Stimulated activated effector memory CD8-positive, alpha-beta T cell treated with anti-CD3 and anti-CD28 coated beads, Interleukin-12 subunit alpha, Interleukin-12 subunit beta, amount 100 ng/mL, for 72 hours (primary cell): ENCODE data around the gene SLC17A5.
A peak's percentile ranks its signal among the peaks of the same experiment; 100 is the strongest.
"Not testable (repeated sequence)": the region's sequence is repeated elsewhere in the genome, so short reads cannot be mapped to it uniquely, and the experiment has no call there.

Experiments used
- ATAC-seq: fragments of 150-1000 bp; cut with Tn5 transposase; 2 replicates; pipeline ENCODE4 v1.10.0; 2021
- DNase-seq, 2 donors: peaks; one replicate each; pipeline ENCODE4 v3.0.0; 2021 to 2022; ENCODE audit warnings: low spot score in 2 of 2
- H3K27ac Mint-ChIP-seq: one replicate; pipeline ENCODE4 v1.8.0; 2022; ENCODE audit warnings: mild to moderate bottlenecking, mixed read lengths
- H3K36me3 Mint-ChIP-seq: one replicate; pipeline ENCODE4 v1.8.0; 2022; ENCODE audit warnings: mild to moderate bottlenecking, mixed read lengths
- H3K4me1 Mint-ChIP-seq: one replicate; pipeline ENCODE4 v1.8.0; 2022; ENCODE audit warnings: mixed read lengths
- H3K4me3 Mint-ChIP-seq: one replicate; pipeline ENCODE4 v1.8.0; 2022; ENCODE audit warnings: mild to moderate bottlenecking, mixed read lengths
- H3K9me3 Mint-ChIP-seq: one replicate; pipeline ENCODE4 v1.8.0; 2022; ENCODE audit warnings: mixed read lengths

Gene SLC17A5

GRCh38 chr6:73608761-73609160 is 45.0 kb downstream of the SLC17A5 start:
- H3K9me3 Mint-ChIP-seq, result no peaks in the 10 kb centered on the region
- no peak for ATAC-seq
- no peak for DNase-seq
- no peaks in the 10 kb centered on the region for H3K4me1 Mint-ChIP-seq
- peaks cover 65% of the 10 kb centered on the region for H3K36me3 Mint-ChIP-seq
- H3K27ac Mint-ChIP-seq, result no peak overlapping the region
- H3K4me3 Mint-ChIP-seq, result no peak overlapping the region

GRCh38 chr6:73606428-73606827 is 47.4 kb downstream of the SLC17A5 start:
- no peak overlapping the region for H3K27ac Mint-ChIP-seq
- no peaks in the 10 kb centered on the region for H3K4me1 Mint-ChIP-seq
- H3K4me3 Mint-ChIP-seq, result no peak overlapping the region
- DNase-seq (no peak), ATAC-seq (no peak)
- H3K9me3 Mint-ChIP-seq, result no peaks in the 10 kb centered on the region
- peaks cover 66% of the 10 kb centered on the region for H3K36me3 Mint-ChIP-seq

GRCh38 chr6:73604461-73604860 is 49.3 kb downstream of the SLC17A5 start:
- no peak overlapping the region for H3K4me3 Mint-ChIP-seq
- H3K9me3 Mint-ChIP-seq, result no peaks in the 10 kb centered on the region
- no peak overlapping the region for H3K27ac Mint-ChIP-seq
- no peaks in the 10 kb centered on the region for H3K4me1 Mint-ChIP-seq
- peaks cover 64% of the 10 kb centered on the region for H3K36me3 Mint-ChIP-seq
- no peak for ATAC-seq
- no peak for DNase-seq

- no peaks in the 10 kb centered on the region for H3K4me1 Mint-ChIP-seq
- ATAC-seq, result no peak
- H3K4me3 Mint-ChIP-seq, result no peak overlapping the region
- H3K27ac Mint-ChIP-seq, result peak overlapping the region; percentile 58
- no peaks in the 10 kb centered on the region for H3K9me3 Mint-ChIP-seq
- DNase-seq, result no peak
- H3K36me3 Mint-ChIP-seq, result peaks cover 63% of the 10 kb centered on the region
These were observed 49.8 kb downstream of the SLC17A5 start for GRCh38 chr6:73604020-73604419.

- Mint-ChIP-seq H3K9me3 (no peaks in the 10 kb centered on the region), H3K4me1 (peaks cover 23% of the 10 kb centered on the region), H3K4me3 (peak overlapping the region; percentile 68), H3K27ac (peak overlapping the region; percentile 95), H3K36me3 (peaks cover 10% of the 10 kb centered on the region)
- DNase-seq, result no peak
- ATAC-seq, result peak; percentile 3
These were observed 67.3 kb downstream of the SLC17A5 start for GRCh38 chr6:73586416-73586974.

- H3K4me3 Mint-ChIP-seq, result peak overlapping the region; percentile 68
- DNase-seq, result peak in 1 of 2 donors; percentile 67
- H3K4me1 Mint-ChIP-seq, result peaks cover 26% of the 10 kb centered on the region
- peak; percentile 74 for ATAC-seq
- peaks cover 10% of the 10 kb centered on the region for H3K36me3 Mint-ChIP-seq
- no peaks in the 10 kb centered on the region for H3K9me3 Mint-ChIP-seq
- peak overlapping the region; percentile 95 for H3K27ac Mint-ChIP-seq
These were observed 68.0 kb downstream of the SLC17A5 start for GRCh38 chr6:73585566-73586415.

GRCh38 chr6:73581293-73581692 is 72.5 kb downstream of the SLC17A5 start:
- H3K4me3 Mint-ChIP-seq, result peak overlapping the region; percentile 67
- peaks cover 2% of the 10 kb centered on the region for H3K9me3 Mint-ChIP-seq
- peaks cover 28% of the 10 kb centered on the region for H3K4me1 Mint-ChIP-seq
- peak overlapping the region; percentile 98 for H3K27ac Mint-ChIP-seq
- ATAC-seq, result no peak
- peaks cover 10% of the 10 kb centered on the region for H3K36me3 Mint-ChIP-seq
- DNase-seq, result no peak

- Mint-ChIP-seq H3K36me3 (peaks cover 7% of the 10 kb centered on the region), H3K4me3 (peak overlapping the region; percentile 67), H3K4me1 (peaks cover 22% of the 10 kb centered on the region), H3K27ac (peak overlapping the region; percentile 98), H3K9me3 (peaks cover 4% of the 10 kb centered on the region)
- peak; percentile 97 for ATAC-seq
- peak; percentile 54 to 85 for DNase-seq
These were observed 73.3 kb downstream of the SLC17A5 start for GRCh38 chr6:73580247-73581149.

GRCh38 chr6:73579851-73580246 is 73.9 kb downstream of the SLC17A5 start:
- DNase-seq (no peak), ATAC-seq (no peak)
- Mint-ChIP-seq H3K36me3 (peaks cover under 1% of the 10 kb centered on the region), H3K27ac (peak overlapping the region; percentile 98), H3K4me1 (peaks cover 16% of the 10 kb centered on the region), H3K4me3 (peak overlapping the region; percentile 67), H3K9me3 (peaks cover 4% of the 10 kb centered on the region)

- no peak for ATAC-seq
- no peak for DNase-seq
- Mint-ChIP-seq H3K4me1 (peaks cover 15% of the 10 kb centered on the region), H3K36me3 (no peaks in the 10 kb centered on the region), H3K9me3 (peaks cover 4% of the 10 kb centered on the region), H3K4me3 (peak overlapping the region; percentile 67), H3K27ac (peak overlapping the region; percentile 98)
These were observed 74.4 kb downstream of the SLC17A5 start for GRCh38 chr6:73579389-73579788.

GRCh38 chr6:73577676-73578075 is 76.1 kb downstream of the SLC17A5 start:
- H3K4me1 Mint-ChIP-seq, result peaks cover 15% of the 10 kb centered on the region
- ATAC-seq (no peak), DNase-seq (no peak)
- no peaks in the 10 kb centered on the region for H3K36me3 Mint-ChIP-seq
- no peak overlapping the region for H3K27ac Mint-ChIP-seq
- H3K4me3 Mint-ChIP-seq, result no peak overlapping the region
- H3K9me3 Mint-ChIP-seq, result peaks cover 4% of the 10 kb centered on the region

GRCh38 chr6:73572531-73572930 is 81.3 kb downstream of the SLC17A5 start:
- ATAC-seq, H3K27ac Mint-ChIP-seq, H3K9me3 Mint-ChIP-seq: not testable (repeated sequence)

GRCh38 chr6:73571218-73572181 is 82.3 kb downstream of the SLC17A5 start:
- not testable (repeated sequence) for H3K9me3 Mint-ChIP-seq, H3K4me1 Mint-ChIP-seq, H3K4me3 Mint-ChIP-seq, DNase-seq, H3K27ac Mint-ChIP-seq, H3K36me3 Mint-ChIP-seq
- peak; percentile 28 for ATAC-seq

More at GRCh38 chr6:73572531-73572930, 81.3 kb downstream of the SLC17A5 start:
- not testable (repeated sequence) for H3K36me3 Mint-ChIP-seq, H3K4me1 Mint-ChIP-seq, H3K4me3 Mint-ChIP-seq, DNase-seq

- Mint-ChIP-seq H3K4me3 (no peak overlapping the region), H3K36me3 (no peaks in the 10 kb centered on the region), H3K4me1 (no peaks in the 10 kb centered on the region), H3K27ac (no peak overlapping the region), H3K9me3 (no peaks in the 10 kb centered on the region)
- DNase-seq (no peak), ATAC-seq (no peak)
These were observed 84.7 kb downstream of the SLC17A5 start for GRCh38 chr6:73569121-73569520.
